ENCODE results near the gene FOSL2. TPM values are rescaled to one million over a fixed set of nuclear protein-coding genes. Genes with fewer than 3 reads are reported as not detected.

FOSL2 gene
- total RNA-seq, 1 donor from 2014 or later: 50.2 TPM

DNA sequence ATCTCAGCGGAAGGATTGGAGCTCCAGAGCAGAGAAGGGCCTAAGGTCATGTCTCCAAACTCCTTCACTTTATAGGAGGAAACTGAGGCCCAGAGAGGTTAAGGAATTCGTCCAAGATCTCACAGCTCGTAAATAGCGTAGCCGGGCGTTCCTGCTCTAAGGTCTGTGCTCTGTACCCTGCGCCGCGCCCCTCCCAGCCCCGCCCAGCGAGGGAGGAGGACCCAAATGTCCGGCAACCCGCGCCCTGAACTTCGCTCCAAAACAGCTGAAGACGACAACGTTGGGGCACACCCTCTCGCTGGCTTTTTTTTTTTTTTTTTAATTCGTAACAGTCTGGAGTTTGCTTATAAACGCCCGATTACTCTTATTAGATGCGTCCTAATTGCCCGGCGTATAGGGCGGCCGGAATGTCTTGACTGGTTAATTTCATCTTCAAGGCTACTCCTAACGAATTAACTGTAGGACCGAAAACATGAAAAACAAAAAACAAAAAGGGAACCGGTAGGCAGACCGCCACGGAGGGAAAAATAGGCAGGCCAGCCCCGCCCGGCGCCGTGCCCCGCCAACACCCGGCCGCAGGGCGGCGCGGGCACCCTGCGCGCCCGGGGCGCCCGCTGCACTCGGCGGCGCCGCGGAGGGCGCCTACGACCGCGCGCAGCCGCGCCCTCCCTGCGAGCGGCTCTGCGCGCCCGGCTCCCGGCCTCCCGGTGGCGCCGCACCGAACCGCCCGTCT, 928 bp upstream of the FOSL2 start:
- Histone ChIP-seq H3K9me3 (replicated peaks) (no peaks in the 10 kb centered on the region), H3K27ac (replicated peaks) (peak overlapping the region; percentile 100), H3K4me1 (peaks cover 58% of the 10 kb centered on the region), H3K4me3 (peak overlapping the region; percentile 84), H3K27me3 (ENCODE audit: low read depth) (no peaks in the 10 kb centered on the region), H3K36me3 (no peaks in the 10 kb centered on the region)
- intact Hi-C loops (cut with micrococcal nuclease): no loop called here
- peak; percentile 97 for DNase-seq
- TF ChIP-seq, protein P1, sequence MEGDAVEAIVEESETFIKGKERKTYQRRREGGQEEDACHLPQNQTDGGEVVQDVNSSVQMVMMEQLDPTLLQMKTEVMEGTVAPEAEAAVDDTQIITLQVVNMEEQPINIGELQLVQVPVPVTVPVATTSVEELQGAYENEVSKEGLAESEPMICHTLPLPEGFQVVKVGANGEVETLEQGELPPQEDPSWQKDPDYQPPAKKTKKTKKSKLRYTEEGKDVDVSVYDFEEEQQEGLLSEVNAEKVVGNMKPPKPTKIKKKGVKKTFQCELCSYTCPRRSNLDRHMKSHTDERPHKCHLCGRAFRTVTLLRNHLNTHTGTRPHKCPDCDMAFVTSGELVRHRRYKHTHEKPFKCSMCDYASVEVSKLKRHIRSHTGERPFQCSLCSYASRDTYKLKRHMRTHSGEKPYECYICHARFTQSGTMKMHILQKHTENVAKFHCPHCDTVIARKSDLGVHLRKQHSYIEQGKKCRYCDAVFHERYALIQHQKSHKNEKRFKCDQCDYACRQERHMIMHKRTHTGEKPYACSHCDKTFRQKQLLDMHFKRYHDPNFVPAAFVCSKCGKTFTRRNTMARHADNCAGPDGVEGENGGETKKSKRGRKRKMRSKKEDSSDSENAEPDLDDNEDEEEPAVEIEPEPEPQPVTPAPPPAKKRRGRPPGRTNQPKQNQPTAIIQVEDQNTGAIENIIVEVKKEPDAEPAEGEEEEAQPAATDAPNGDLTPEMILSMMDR (IDR thresholded peaks at IDR 0.05; ENCODE audit: borderline replicate concordance): no peak

DNA sequence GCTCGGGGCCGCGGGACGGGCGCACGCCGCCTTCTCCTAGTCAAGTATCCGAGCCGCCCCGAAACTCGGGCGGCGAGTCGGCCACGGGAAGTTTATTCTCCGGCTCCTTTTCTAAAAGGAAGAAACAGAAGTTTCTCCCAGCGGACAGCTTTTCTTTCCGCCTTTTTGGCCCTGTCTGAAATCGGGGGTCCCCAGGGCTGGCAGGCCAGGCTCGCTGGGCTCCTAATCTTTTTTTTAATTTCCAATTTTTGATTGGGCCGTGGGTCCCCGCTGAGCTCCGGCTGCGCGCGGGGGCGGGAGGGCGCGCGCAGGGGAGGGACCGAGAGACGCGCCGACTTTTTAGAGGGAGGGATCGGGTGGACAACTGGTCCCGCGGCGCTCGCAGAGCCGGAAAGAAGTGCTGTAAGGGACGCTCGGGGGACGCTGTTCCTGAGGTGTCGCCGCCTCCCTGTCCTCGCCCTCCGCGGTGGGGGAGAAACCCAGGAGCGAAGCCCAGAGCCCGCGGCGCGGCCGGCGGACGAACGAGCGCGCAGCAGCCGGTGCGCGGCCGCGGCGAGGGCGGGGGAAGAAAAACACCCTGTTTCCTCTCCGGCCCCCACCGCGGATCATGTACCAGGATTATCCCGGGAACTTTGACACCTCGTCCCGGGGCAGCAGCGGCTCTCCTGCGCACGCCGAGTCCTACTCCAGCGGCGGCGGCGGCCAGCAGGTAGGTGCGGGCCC, 617 bp downstream of the FOSL2 start:
- intact Hi-C loops (cut with micrococcal nuclease): no loop called here
- Histone ChIP-seq H3K4me1 (peaks cover 74% of the 10 kb centered on the region), H3K27me3 (ENCODE audit: low read depth) (no peaks in the 10 kb centered on the region), H3K4me3 (peak overlapping the region; percentile 84), H3K9me3 (replicated peaks) (no peaks in the 10 kb centered on the region), H3K27ac (replicated peaks) (peak overlapping the region; percentile 100), H3K36me3 (no peaks in the 10 kb centered on the region)
- DNase-seq: peak; percentile 79
- TF ChIP-seq, protein P1 (IDR thresholded peaks at IDR 0.05; ENCODE audit: borderline replicate concordance): no peak

DNA sequence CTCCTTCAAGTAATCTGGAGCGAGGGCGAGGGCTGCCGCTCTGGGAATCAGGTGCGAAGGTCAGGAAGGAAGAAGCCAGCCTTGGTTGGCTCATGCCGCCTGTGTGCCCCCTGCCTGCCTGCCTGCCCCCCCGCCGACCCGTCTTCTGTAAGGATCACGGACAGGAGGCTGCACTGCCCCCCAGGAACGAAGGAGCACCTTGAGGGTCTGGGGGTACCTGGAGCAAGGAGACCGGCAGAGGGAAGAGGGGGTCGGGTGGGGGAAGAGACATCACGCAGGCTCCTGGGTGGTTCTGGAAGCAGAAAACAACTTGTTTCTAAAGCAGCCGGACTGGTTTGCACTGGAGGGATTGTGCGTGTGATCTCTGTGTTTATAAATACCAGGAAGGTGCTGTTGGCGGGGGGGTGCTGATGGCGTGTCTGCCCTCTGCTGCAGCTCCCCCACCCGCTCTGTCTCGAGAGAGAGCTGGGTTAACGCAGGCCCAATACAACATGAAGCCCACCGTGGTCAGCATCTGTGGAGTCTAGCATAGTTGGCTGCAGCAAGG, 1.7 kb downstream of the FOSL2 start:
- peaks cover 80% of the 10 kb centered on the region for H3K4me1 ChIP-seq

DNA sequence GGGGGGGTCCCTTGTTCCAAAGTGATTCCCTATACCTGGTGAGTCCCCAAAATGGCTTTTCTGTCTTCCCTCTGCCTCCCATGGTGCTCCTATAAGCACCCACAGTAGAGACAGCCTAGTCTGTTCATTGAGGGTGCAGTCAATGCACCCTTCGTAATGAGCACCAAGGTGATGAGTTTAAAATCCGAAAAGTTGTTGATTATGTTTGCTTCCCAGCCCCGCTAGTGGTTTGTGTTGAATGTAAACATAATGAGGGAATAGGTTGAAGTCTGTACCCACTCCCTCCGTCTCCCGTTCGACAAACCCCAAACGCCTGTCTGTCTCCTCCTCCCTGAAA, 2.3 kb downstream of the FOSL2 start:
- intact Hi-C loops (cut with micrococcal nuclease): no loop called here
- DNase-seq: no peak

More for the DNA sequence above, 1.7 kb downstream of the FOSL2 start:
- H3K9me3 ChIP-seq (replicated peaks): no peaks in the 10 kb centered on the region
- H3K27ac ChIP-seq (replicated peaks): peak overlapping the region; percentile 100
- peak; percentile 61 for DNase-seq
- TF ChIP-seq, protein P1 (IDR thresholded peaks at IDR 0.05; ENCODE audit: borderline replicate concordance): no peak
- intact Hi-C loops (cut with micrococcal nuclease): no loop called here
- no peaks in the 10 kb centered on the region for H3K27me3 ChIP-seq (ENCODE audit: low read depth)
- H3K4me3 ChIP-seq: peak overlapping the region; percentile 84
- no peaks in the 10 kb centered on the region for H3K36me3 ChIP-seq

More for the DNA sequence above, 2.3 kb downstream of the FOSL2 start:
- peak overlapping the region; percentile 84 for H3K4me3 ChIP-seq
- TF ChIP-seq, protein P1 (IDR thresholded peaks at IDR 0.05; ENCODE audit: borderline replicate concordance): no peak
- H3K27ac ChIP-seq (replicated peaks): peak overlapping the region; percentile 100
- H3K36me3 ChIP-seq: no peaks in the 10 kb centered on the region
- no peaks in the 10 kb centered on the region for H3K27me3 ChIP-seq (ENCODE audit: low read depth)
- H3K4me1 ChIP-seq: peaks cover 80% of the 10 kb centered on the region
- H3K9me3 ChIP-seq (replicated peaks): no peaks in the 10 kb centered on the region

Data from left ventricle myocardium inferior (tissue), 1 donor.